Activated CD8-positive, alpha-beta memory T cell treated with anti-CD3 and anti-CD28 coated beads, Interleukin-2, amount 50 U/mL, for 4 hours (primary cell): ENCODE data around the gene PCBP4.

Experiments
- DNase-seq: peaks from one replicate; pipeline ENCODE4 v3.0.0-alpha.2; 2020

PCBP4 gene

DNA sequence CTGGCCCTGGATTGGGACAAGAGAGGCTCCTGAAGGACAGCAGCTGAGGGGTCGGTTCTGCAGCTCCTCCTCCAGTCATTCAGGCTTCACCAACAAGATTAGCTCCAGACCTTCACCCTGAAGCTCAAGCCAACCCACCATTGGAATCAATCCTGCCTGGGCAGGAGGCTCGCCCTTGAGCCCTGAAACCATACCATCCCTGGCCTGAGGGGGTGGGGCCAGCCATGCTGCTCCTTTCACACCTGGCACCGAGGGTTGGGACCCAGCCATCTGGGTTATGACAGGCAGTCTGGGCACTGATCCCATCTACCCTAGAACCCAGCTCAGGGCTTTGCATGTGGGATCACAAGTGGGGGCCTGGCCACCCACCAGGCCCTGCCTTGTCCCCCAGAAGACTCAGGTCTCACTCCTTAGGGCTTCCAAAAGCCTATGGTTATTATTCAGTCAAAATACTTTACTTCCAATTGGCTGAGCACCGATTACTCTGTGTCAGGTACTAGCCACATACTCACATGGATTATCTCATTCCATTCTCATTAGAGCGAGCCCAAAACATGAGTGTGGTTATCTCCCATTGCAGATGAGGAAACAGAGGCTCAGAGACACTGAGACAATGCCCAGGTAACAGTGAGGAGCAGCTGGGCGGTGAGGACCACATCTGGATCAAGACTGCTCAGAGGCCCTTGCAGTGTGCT is 3.5 kb upstream of the PCBP4 start:
- no peak for DNase-seq

DNA sequence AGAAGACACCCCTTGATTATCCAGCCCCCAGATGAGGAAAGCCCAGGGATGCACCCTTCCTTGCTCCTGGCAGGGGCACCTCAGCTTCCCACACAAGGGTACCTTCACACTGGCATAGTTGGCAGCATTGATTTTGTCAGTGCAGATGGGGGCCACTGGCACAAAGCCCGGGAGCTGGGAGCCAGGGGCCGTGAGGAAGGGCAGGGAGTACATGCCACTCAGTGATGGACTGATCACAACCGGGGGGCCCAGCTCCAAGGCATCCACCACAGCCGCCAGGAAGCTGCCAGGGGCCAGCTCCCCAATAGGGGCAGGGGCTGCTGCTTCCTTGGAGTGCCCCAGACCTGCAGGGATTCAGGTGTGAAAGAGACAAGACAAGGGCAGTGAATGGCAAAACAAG is 2.6 kb upstream of the PCBP4 start:
- no peak for DNase-seq

DNA sequence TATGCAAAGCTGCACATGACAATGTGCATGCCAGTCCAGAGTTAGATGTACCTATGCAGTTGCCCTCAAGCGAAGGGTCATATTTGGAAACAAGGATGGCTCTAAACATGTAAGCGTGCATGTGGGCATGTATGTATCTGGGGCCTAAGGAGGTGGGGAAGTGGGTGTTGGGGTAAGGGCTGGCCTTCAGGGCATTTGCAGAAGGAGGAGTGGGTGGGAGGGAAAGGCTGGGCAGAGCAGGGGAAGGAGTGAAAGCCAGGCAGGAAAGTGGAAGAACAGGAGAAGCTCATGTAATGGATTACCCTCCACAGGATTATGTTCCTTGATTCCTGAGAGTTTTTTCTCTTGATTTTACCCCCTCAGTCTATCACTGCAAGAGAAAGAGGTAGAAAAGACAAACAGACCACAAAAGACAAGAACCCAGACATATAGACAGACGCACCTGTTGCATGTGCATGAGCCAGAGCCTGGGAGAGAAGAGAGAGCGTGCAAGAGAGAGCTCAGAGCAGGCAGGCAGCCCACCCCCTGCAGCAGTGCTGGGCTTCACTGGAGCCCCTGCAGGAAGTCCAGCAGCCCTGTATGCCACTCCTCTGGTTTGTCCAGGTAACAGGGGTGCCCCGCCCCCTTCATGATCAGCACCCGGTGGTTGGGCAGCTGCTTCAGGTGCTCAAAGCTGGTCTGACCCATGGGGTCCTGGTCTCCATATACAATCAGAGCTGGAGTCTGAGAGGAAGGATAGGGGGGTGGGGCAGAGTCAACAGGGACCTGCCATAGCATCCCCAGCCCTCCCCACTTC is 1.8 kb upstream of the PCBP4 start:
- DNase-seq: no peak

DNA sequence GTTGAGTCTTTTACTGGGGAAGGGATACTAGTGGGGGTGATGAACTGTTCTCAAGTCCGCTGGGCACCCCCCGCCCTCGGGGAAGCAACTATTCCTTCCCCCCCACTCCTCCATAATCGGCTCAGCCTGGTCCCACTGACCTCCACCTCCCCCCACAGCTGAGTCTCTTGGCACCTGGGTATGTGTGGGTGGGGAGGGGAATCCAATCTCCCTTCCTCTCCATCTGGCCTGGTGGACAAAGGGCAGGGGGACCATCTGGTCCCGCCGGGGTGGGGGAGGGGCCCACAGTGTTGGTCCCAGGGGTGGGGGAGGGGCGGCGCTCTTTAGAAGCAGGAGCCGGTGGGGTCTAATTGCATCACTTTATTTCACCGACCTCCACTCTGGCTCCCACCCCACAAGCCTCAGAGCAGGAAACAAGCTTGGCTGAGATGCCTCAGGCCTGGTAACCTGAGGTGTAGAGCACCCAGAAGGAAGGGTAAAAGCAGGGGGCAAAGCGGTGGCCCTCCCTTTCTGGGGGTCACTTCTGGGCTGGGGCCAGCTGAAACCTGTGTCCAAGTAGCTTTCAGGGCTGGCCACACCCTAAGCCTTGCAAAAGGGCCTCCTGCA is 1.0 kb upstream of the PCBP4 start:
- no peak for DNase-seq

DNA sequence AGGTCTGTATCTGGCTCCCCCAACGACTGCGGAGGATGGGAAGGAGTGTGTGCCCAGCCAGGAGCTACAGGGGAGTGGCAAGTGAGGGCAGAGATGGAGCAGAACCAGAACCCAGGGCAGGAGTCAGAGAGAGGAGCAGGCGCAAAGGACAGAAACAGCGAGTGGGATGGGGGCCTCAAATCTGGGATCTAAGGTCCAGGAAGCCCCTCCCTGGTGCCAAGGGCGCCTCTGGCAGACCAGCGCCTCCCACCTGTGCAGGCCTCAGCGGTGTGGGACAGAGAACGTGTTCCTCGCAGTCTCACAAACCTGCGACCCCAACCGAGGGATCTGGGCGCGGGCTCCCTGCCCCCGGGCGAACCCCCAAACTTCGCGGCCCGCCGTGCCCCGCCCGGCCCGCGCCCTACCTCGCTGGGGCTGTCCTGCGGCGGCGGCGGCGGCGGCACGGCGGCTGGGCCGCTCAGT is 301 bp downstream of the PCBP4 start:
- no peak for DNase-seq

DNA sequence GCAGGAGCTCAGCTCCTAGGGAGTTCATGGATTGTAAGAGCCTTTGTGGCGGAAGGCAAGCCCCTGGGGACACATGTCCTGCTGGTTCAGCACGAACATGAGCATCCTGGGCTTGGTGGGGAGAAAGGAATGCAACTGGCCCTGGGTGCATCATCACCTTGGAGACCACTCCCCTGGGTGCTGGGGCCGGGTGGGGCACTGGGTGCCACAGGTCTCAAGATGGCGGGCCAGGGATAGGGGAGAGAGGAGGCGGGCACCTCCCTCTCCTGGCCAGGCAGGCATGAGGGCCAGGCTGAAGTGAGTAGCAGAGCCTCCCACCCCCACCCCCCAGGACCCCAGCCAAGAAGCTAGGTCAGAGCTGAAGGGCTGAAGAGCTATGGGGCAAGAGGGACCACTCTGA is 768 bp downstream of the PCBP4 start:
- no peak for DNase-seq

DNA sequence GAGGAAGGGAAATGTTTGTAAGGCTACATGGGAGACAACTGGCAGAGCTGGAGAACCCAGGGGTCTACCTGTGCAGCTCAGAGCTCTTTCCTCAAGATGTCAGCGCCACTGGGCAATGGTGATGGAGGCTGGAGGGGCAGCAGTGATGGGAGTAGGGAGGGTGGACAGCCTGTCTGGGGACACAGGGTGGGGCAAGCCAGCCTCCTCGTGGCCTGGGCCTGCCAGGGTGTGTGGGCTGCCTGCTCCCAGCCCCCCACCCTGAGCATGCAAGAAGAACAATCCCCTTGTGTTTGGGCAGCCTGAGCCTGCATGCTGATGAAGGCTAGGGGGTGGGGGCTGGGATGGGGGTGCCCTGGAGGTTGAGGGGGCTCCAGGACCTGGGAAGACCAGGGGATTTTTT is 1.2 kb downstream of the PCBP4 start:
- no peak for DNase-seq

DNA sequence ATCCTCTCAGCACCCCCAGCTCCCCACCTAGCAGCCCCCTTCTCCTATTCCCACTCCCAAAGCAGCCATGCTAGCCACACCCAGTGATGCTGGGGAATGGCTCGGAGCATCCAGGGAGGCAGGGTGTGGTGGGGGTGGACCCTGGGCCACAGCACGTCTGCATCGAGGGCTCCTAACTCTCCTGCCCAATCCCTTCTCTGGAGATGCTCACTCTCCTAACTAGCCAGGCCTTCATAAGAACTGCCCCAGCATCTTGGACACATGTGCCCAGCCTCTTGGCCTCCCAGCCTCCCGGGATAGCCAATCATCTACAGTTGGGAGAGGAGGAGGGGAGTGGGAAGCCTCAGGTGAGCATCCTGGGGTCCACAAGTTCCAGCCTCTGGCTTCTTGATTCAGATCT is 2.7 kb downstream of the PCBP4 start:
- DNase-seq: no peak

DNA sequence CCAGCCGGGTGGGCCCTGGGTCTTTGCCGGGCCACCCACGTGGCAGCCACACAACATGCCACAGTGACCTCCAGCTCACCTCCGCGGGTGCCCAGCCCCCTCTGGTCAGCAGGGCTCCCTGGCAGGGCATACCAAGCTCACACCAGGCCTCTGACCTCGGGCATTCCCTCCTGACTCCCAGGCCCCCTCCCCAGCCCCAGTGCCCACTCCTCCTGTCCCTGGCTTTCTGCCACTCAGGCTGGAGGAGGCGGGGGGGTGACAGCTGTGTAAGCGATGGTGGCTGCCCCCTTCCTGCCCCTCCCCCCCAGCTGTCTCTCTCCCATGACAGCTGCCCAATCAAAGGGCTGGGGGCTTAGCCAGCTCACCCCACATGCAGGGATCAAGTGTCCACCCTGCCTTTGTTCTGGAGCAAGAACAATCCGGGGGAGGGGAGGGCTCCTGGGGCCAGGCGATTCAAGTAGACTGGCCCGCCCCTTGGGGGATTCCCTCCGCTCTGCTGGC is 3.3 kb downstream of the PCBP4 start:
- no peak for DNase-seq

DNA sequence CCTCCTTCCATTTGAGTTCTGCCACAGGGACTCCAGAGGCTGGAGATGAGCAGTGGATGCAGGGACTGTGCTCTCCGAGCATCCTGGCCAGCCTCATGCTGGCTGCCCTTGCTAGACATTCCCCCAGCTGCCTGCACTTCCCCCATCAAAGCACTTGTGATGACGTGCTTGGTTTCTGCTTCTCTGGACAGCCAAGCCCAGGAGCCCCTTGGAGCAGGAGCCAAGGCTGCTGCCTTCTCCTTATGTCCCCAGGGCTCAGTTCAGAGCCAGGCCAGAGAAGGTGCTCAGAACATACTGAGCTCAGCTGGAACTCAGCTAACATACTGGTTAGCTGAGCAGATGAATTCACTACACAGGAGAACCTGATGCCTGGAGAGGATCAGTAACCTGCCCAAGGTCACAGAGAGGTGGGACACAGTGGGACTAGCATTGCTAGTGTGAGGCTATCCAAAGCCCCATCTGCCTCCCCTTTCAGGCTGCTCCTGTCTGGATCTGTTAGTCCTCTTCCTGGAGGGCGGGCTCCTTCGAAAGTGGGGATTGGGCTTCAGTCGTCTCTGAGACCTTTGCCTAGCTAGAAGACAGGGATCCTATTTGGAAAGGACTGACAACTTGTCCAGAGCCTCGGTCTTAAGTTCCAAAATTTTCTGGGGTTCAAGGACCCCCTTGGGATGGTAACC is 4.3 kb downstream of the PCBP4 start:
- DNase-seq: no peak

DNA sequence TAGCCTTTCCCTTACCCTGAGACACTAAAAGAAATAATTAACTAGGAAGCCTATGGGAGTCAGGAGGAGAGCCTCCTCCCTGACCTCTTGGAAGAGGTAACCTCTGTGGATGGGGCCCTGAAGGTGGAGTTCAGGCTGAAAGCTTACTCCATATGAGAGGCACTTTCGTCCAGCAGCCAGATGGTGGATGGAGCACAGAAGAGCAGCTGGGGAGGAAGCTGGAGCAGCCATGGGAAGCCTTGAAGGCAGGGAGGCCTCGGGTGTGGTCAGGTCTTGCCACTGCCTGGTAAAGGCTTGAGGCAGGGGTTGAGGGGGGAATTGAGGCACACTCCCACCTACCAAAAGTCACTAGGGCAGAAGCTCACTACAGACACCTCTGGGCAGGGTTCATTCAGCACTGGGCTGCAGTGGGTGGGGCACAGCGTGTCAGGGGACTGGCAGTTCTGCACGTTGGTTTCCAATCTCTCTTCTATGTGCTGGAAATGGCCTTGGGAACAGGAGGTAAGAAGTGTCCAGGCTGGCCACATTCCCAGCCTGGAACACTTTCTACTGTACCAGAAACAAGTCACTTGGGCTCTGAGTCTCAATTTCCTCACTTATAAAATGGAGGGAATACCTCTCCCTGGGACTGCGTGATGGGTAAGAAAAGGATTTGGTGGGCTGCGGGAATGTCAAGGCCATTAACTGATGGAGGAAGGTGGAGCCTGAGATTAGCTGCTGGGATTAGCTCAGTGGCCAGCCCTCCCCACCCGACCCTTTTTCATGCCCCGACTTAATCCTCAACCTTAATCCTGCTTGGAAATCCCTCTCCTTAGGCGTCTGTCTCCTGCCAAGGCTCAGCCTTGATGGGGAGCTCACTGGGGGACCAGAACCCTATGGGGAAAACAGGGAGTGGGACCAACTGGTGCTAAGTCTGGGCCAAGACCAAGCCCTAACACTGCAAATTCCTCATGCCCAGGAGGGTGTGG is 5.4 kb downstream of the PCBP4 start:
- no peak for DNase-seq

DNA sequence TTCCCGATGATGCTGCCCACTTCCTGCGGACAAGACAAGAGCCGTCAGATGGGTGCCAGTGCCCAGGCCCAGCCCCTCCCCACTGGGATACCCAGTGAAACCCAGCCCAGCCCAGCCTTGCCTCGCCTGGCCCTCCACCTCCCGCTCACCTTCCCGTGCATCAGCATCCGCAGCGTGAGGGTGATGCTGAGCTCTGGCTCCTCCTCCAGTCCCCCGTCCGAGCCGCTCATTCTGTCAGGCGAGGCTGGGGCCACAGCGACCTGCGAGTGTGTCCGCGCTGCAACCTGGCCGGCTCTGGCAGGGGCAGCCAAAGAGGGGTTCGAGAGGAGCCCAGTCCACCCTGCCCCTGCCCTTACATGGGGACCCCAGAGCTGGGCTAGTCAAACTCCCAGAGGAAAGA is 6.2 kb downstream of the PCBP4 start:
- no peak for DNase-seq

DNA sequence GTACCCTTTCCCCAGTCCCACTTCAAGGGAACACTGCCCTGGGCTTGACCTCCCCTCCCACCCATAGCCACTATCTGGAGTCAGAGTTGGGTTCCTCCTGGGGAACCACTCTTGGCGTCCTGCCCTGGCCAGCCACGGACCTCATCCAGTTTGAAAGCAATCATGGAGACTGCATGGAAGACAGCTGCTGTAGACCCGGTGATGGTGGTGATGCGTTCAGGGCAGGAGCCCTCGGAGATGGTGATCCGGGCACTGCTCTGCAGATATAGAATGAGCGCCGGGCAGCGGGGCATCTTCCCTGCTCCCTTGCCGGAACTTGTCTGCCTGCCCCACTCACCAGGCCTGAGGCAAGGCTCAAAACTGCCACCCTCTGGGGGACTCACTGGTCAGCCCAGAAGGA is 6.9 kb downstream of the PCBP4 start:
- DNase-seq: no peak

DNA sequence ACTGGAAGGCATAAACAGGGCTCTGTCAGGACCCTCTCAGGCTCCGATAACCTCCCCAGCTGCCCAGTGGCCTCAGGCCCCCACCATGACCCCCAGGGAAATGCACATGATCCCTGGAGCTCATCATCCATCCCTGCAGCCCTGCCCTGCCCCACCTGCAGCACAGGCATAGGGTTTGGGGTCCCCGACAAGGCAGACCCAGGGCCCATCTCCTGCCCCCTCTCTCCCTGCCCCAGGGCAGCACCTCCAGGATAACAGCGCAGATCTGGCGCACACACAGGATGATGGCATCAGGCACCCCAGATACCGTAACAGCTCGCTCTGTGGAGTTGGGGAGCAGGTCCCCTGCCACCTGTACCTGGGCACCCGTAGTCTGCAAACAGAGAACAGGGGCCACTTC is 7.6 kb downstream of the PCBP4 start:
- DNase-seq: no peak

DNA sequence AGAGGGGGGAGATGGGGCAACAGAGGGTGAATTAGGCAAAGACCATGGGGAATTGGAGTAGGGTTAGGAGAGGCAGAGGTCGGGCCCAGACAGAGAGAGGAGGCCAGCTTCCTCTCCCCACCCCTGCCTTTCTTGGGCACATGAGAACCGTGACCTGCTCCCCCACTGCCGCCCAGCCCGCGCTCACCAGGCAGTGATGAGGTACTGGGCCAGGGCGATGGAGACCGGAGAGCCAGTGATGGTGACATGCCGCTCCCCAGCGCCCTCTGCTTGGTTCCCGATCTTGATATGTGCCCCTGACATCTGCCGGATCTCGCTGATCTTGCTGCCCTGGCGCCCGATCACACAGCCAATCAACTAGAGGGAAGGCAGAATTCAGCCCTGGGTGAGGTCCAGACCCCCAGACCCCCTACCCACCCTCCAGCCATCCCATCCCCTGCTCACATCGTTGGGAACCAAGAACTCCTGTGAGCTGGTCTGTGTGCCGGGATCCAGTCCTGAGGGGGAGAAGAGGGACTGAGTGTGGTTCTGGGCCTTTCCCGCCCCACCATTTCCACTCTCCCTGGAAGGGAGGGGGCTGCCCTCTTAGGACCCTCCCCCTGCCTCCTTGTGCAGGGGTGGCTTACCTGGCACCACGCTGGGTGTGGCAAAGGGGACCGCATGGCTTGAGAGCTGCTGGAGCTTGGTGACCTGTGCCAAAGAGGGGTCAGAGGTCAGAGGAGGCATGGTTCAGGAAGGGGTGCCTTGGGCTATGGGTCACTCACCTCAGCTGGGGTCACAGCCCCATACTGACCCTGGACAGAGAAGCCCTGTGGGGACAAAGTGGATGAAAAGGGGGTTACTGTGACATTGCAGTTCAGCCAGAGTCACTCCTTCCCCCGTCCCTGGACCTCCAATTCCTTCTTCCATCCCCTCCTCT is 8.4 kb downstream of the PCBP4 start:
- DNase-seq: no peak

DNA sequence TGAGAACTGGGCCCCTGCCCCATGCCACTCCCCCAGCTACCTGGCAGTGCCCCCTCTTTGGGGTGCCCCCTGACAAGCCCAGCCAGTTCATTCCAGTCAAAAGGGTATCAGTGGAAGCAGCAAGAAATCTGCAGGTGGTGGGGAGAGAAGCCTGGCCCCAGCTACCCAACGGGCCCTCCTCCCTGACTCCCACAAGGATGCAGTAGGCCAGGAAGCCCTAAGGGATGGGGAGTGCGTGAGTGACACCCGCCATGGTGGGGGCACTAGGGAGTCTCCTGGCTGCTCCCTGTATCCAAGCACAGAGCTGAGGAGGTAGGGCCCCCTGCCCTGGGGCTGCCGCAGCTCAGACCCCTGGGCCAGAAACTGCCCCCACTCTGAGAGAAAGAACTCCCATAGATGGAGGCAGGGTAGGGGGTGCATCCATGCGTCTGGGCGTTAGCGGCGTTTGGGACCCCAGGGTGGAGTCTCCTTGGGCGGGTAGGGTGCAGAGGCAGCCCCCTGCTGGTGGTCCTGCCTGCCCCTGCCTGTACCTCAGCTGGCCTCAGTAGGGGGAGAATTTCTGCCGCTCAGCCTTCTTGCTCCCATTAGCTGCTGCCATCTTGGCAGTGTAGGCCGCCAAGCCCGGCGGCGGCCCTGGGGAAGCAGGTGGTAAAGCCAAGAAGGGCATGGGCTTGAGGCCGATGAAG is 9.6 kb downstream of the PCBP4 start:
- DNase-seq: no peak

DNA sequence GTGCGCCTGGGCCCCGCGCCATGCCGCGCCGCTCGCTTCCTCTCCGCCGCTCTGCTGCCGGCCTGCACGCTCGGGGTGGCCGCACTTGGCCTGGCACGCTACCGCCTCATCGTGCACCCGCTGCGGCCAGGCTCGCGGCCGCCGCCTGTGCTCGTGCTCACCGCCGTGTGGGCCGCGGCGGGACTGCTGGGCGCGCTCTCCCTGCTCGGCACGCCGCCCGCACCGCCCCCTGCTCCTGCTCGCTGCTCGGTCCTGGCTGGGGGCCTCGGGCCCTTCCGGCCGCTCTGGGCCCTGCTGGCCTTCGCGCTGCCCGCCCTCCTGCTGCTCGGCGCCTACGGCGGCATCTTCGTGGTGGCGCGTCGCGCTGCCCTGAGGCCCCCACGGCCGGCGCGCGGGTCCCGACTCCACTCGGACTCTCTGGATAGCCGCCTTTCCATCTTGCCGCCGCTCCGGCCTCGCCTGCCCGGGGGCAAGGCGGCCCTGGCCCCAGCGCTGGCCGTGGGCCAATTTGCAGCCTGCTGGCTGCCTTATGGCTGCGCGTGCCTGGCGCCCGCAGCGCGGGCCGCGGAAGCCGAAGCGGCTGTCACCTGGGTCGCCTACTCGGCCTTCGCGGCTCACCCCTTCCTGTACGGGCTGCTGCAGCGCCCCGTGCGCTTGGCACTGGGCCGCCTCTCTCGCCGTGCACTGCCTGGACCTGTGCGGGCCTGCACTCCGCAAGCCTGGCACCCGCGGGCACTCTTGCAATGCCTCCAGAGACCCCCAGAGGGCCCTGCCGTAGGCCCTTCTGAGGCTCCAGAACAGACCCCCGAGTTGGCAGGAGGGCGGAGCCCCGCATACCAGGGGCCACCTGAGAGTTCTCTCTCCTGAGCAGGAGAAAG is 11.1 kb downstream of the PCBP4 start:
- peak; percentile 47 for DNase-seq

DNA sequence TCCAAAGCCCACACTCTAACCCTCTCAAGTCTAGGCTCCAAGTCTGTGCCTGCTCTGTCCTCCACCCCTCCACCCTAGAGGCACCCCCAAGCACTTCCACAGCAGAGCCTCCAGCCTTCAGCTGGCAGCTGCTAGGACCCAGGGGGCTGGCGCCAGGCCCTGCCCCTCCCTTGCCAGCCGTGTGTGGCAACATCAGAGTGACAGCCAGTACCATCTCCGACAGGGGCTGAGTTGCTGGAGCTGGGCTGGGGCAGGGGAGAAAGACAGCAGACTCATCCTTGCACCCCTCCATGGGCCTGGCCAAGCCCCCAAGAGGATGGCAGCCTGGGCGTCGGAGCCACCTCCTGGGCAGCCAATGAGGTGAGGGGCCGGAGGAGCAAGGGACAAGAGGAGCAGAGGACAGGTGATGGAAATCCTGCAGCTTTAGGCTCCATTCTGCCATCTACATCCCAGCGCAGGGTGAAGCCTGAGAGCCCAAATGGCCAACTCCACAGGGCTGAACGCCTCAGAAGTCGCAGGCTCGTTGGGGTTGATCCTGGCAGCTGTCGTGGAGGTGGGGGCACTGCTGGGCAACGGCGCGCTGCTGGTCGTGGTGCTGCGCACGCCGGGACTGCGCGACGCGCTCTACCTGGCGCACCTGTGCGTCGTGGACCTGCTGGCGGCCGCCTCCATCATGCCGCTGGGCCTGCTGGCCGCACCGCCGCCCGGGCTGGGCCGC is 11.9 kb downstream of the PCBP4 start, which contains the start of gene GPR62:
GPR62 (plus strand) TSS at position 207 of the 718 bp plus-strand sequence; CDS start at position 479, 272 bp downstream.
- DNase-seq: no peak
